ENCODE results near the gene IL1RN. TPM values are rescaled to one million over a fixed set of nuclear protein-coding genes. Genes with fewer than 3 reads are reported as not detected.
A peak's percentile ranks its signal among the peaks of the same experiment; 100 is the strongest.

The IL1RN gene
- total and polyA plus RNA-seq, 2 of the 13 experiments (the other 11 are each of a cell fraction or from before 2014, with no cell fraction given): 21.2 to 101 TPM

DNA sequence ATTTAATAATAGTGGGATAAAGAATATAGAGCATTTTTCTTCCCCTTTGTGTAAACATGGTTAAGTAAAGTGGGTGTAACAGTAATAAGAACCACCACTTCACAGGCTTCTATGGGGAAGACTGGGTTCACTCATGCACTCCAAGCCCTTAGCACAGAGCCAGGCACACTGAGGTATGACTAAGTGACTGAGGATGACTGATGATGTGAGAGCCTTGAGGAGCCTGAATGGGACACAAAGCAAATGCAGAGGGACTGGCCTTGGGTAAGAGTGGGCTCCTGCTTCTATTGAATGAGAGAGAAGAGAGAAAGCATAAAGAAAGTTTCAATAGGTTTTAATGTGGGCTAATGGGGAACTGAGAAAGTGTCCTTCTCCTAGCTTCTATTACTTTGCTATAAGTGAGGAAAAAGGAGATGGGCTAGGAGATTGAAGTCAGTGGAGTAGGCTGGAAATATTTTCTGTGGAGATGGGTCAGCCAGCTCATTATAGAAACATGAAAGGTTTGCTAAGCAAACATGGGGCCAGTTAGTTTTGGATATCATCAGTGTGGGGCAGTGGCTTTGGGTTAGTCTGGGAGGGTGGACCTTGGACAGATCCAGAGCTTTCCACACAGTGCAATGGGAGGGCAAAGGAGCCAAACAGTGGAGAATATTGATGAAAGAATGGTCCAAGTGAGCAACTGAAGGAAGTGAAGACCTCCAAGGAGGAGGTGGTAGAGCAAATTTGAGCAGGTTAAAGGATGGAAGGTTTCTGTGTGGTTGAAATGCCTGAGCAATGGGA, 39.0 kb upstream of the IL1RN start (continued):
- TF ChIP-seq, protein P1, sequence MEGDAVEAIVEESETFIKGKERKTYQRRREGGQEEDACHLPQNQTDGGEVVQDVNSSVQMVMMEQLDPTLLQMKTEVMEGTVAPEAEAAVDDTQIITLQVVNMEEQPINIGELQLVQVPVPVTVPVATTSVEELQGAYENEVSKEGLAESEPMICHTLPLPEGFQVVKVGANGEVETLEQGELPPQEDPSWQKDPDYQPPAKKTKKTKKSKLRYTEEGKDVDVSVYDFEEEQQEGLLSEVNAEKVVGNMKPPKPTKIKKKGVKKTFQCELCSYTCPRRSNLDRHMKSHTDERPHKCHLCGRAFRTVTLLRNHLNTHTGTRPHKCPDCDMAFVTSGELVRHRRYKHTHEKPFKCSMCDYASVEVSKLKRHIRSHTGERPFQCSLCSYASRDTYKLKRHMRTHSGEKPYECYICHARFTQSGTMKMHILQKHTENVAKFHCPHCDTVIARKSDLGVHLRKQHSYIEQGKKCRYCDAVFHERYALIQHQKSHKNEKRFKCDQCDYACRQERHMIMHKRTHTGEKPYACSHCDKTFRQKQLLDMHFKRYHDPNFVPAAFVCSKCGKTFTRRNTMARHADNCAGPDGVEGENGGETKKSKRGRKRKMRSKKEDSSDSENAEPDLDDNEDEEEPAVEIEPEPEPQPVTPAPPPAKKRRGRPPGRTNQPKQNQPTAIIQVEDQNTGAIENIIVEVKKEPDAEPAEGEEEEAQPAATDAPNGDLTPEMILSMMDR (CRISPR knock-in tag; IDR thresholded peaks at IDR 0.05): no peak
- peak in 1 of 2 experiments; percentile 86; a peak in 2 of 4 replicates for TF ChIP-seq EP300 (IDR thresholded peaks at IDR 0.05; ENCODE audit: low read depth in 2 of 2, low read length in 2 of 2)
- peak; percentile 24; the same call in 1 of the 2 replicates for TF ChIP-seq EP300 (CRISPR knock-in tag; IDR thresholded peaks at IDR 0.05; ENCODE audit: borderline replicate concordance)
- TF ChIP-seq, protein P2, sequence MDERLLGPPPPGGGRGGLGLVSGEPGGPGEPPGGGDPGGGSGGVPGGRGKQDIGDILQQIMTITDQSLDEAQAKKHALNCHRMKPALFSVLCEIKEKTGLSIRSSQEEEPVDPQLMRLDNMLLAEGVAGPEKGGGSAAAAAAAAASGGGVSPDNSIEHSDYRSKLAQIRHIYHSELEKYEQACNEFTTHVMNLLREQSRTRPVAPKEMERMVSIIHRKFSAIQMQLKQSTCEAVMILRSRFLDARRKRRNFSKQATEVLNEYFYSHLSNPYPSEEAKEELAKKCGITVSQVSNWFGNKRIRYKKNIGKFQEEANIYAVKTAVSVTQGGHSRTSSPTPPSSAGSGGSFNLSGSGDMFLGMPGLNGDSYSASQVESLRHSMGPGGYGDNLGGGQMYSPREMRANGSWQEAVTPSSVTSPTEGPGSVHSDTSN (CRISPR knock-in tag; IDR thresholded peaks at IDR 0.05): no peak
- no peak for TF ChIP-seq SIN3B (IDR thresholded peaks at IDR 0.05; ENCODE audit: low read length)
- no peak for TF ChIP-seq ZNF562 (CRISPR knock-in tag; IDR thresholded peaks at IDR 0.05; ENCODE audit: borderline replicate concordance)
- TF ChIP-seq NR2F6 (IDR thresholded peaks at IDR 0.05): 0 out of 2 replicates have a peak, but pooled peaks have one; percentile 46
- TF ChIP-seq NR2F6 (CRISPR knock-in tag; IDR thresholded peaks at IDR 0.05): peak; percentile 68
- TF ChIP-seq NFIC (IDR thresholded peaks at IDR 0.05; ENCODE audit: low read length): 0 out of 2 replicates have a peak, but pooled peaks have one; percentile 48
- no peak for TF ChIP-seq ARNT (IDR thresholded peaks at IDR 0.05)
- no peak for TF ChIP-seq KAT2B (IDR thresholded peaks at IDR 0.05; ENCODE audit: borderline replicate concordance, low read depth, low read length)
- TF ChIP-seq FOXO1 (CRISPR knock-in tag; IDR thresholded peaks at IDR 0.05): peak; percentile 73
- TF ChIP-seq, protein P3, sequence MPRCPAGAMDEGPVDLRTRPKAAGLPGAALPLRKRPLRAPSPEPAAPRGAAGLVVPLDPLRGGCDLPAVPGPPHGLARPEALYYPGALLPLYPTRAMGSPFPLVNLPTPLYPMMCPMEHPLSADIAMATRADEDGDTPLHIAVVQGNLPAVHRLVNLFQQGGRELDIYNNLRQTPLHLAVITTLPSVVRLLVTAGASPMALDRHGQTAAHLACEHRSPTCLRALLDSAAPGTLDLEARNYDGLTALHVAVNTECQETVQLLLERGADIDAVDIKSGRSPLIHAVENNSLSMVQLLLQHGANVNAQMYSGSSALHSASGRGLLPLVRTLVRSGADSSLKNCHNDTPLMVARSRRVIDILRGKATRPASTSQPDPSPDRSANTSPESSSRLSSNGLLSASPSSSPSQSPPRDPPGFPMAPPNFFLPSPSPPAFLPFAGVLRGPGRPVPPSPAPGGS (CRISPR knock-in tag; IDR thresholded peaks at IDR 0.05): no peak
- no peak for TF ChIP-seq SOX6 (IDR thresholded peaks at IDR 0.05)
- TF ChIP-seq SOX6 (CRISPR knock-in tag; IDR thresholded peaks at IDR 0.05): peak; percentile 79
- no peak for TF ChIP-seq PCBP2 (optimal IDR thresholded peaks at IDR 0.05; ENCODE audit: low read depth, low read length, poor library complexity, severe bottlenecking)
- no peak for TF ChIP-seq ZNF10 (CRISPR knock-in tag; IDR thresholded peaks at IDR 0.05; ENCODE audit: borderline replicate concordance, low read depth)
- TF ChIP-seq, protein P4, sequence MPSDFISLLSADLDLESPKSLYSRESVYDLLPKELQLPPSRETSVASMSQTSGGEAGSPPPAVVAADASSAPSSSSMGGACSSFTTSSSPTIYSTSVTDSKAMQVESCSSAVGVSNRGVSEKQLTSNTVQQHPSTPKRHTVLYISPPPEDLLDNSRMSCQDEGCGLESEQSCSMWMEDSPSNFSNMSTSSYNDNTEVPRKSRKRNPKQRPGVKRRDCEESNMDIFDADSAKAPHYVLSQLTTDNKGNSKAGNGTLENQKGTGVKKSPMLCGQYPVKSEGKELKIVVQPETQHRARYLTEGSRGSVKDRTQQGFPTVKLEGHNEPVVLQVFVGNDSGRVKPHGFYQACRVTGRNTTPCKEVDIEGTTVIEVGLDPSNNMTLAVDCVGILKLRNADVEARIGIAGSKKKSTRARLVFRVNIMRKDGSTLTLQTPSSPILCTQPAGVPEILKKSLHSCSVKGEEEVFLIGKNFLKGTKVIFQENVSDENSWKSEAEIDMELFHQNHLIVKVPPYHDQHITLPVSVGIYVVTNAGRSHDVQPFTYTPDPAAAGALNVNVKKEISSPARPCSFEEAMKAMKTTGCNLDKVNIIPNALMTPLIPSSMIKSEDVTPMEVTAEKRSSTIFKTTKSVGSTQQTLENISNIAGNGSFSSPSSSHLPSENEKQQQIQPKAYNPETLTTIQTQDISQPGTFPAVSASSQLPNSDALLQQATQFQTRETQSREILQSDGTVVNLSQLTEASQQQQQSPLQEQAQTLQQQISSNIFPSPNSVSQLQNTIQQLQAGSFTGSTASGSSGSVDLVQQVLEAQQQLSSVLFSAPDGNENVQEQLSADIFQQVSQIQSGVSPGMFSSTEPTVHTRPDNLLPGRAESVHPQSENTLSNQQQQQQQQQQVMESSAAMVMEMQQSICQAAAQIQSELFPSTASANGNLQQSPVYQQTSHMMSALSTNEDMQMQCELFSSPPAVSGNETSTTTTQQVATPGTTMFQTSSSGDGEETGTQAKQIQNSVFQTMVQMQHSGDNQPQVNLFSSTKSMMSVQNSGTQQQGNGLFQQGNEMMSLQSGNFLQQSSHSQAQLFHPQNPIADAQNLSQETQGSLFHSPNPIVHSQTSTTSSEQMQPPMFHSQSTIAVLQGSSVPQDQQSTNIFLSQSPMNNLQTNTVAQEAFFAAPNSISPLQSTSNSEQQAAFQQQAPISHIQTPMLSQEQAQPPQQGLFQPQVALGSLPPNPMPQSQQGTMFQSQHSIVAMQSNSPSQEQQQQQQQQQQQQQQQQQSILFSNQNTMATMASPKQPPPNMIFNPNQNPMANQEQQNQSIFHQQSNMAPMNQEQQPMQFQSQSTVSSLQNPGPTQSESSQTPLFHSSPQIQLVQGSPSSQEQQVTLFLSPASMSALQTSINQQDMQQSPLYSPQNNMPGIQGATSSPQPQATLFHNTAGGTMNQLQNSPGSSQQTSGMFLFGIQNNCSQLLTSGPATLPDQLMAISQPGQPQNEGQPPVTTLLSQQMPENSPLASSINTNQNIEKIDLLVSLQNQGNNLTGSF (CRISPR knock-in tag; IDR thresholded peaks at IDR 0.05): no peak
- no peak for TF ChIP-seq ZFYVE20 (CRISPR knock-in tag; IDR thresholded peaks at IDR 0.05; ENCODE audit: borderline replicate concordance, low read depth)
